Stimulated activated CD8-positive, alpha-beta memory T cell treated with anti-CD3 and anti-CD28 coated beads, Interleukin-4, amount 100 ng/mL, for 1 hour (primary cell): ENCODE measurements around the gene CRY2.
"Not testable (repeated sequence)": the region's sequence is repeated elsewhere in the genome, so short reads cannot be mapped to it uniquely, and the experiment has no call there.

Source experiments
- DNase-seq, 2 donors: peaks; one replicate each; pipeline ENCODE4 v3.0.0-alpha.2; 2020; ENCODE audit warnings: low read depth in 2 of 2, low spot score in 1 of 2

Gene CRY2

DNA sequence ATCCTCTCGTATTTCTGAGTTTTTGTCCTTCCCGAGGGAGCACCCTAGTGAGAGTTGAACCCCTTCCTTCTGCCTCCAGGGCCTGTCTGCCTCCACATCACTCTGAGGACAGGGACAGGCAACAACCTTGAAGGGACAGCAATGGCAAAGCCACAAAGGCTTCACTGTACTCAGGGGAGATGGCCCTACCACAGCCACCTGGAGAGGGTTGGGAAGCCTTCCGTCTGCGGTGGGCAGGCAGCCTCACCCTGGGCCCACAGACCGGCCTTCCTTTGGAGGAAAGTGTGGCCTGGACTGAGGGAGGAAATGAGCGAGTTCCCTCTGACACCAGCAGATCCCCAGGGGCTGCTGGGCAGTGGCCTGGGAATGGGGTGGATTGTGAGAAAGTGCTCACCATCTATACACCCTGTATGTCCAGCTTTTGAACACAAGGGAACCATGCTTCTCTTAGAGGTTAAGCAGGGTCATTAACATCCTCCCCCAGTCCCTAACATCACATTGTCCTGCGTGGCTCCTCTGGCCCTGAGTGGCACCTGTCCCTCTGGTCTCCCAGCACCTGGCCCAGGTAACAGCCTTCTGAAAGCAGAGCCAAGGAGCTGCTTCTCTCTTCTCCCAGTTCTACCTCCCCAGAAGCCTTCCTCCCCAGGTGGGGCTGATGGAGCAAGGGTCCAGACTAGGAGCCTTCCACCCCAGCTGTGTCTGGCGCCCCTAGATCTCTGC is 35.5 kb upstream of the CRY2 start:
- DNase-seq: no peak

DNA sequence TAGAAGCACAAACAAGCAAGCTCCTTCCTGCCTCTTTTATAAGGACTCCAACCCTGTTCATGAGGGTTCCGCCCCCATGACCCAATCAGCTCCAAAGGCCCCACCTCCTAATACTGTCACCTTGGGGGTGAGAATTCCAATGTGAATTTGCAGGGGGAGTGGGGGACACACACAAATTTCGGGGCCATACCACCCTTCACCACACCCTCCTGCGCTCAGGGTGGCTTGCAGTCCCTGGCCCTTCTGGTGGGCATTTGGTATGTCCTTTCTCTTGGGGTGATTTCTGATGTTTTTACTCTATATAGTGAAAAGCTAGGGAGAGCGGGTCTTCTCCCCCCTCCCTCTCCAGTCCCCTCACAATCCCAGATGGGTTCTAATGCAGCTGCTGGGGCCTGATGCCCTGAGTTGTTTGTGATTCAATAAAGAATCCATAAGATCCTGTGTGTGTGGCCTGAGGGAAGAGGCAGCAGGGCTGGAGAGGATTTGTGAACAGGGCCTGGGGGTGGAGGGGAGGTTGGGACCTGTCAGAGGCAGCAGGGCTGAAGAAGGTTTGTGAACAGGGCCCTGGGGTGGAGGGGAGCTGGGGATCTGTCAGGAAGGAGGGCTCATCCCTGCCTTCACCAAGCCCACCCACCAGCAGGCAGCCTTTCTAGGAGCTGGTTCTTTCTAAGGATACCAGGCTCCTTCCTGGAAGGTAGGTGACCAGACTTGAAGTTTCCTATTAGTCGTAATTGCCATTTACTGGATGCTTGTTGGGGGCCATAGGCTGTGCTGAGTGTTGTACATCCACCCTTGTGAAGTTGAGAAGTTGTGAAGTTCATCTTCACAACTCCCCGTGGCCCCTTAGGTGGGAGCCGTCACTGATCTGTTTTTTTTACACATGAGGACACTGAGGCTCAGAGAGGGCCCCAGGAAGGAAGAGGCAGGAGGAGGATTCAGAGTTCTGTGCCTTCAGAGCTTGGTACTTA is 34.4 kb upstream of the CRY2 start:
- DNase-seq: no peak

DNA sequence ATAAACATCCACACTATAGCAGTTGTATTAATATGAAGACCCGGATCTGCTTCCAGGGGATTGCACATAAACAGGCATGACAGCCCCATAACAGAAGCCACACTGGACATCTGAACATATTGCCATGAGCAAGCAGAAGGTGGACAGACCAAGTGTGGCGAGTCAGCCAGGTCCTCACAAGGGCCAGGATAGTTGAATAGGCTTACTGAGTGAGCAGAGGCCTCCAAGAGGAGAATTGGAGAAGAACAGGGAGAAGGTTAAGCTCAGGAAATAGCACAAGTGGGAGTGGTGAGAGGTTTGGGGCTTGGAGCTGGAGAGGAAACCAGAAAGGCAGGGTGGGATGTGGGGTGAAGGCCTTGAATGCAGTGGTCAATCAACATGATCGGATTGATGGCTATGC is 31.5 kb upstream of the CRY2 start:
- DNase-seq: no peak

DNA sequence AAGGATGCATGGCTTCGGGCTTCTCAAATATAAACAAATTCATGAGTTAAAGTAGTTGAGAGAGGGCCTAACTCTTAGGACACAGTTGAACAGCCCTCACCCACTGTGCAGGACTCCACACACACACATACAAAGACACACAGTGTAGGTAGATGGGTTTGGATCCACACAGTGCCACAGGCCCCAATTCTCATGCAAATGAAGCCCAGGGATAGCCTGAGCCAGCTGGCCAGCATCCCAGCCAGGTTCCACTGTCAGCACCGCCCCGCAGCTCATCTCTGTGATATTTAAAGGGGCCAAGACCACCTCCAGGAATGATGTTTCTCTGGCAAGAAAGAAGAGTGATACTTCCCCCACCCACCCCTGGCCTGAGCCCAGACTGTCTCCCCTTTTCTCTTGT is 30.7 kb upstream of the CRY2 start:
- no peak for DNase-seq

DNA sequence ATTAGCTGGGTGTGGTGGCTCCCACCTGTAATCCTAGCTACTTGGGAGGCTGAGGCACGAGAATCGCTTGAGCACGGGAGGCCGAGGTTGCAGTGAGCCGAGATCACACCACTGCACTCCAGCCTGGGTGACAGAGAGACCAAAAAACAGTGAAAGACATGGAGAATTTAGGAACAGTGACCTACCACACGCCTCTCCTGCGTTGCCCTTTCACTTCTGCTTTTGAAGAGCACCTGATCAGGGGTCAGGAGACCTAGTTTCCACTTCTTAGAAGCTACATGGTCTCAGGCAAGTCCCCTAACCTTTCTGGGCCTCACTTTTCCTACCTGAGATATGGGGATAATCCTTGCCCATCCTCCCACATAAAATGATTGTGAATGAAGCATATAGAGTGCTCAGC is 30.1 kb upstream of the CRY2 start:
- no peak for DNase-seq

DNA sequence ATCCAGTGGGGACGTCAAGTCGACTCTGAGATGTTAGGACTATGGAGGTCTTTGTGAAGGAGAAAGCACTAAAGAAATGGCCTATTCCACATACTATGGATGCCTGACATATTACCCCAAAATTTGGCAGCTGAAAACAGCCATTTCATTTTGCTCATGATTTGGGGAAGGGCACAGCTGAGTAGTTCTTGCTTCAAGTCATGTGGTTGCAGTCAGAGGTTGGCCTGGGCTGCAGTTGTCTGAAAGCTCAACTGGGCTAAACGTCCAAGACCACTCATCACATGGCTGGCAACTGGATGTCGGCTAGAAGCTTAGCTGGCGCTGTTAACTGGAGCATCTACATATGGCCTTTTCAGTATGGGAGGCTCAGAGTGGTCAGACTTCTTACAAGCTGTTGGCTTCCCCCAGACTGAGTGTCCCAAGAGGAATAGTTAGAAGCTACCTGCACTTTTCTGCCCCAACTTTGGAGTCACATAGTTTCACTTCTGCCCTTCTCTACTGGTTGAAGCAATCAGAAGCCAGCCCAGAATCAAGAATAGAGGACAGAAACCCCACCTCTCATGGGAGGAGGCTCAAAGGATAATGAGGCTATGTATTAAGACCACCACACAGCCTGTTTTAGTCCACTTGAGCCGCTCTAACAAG is 28.2 kb upstream of the CRY2 start:
- DNase-seq: no peak

DNA sequence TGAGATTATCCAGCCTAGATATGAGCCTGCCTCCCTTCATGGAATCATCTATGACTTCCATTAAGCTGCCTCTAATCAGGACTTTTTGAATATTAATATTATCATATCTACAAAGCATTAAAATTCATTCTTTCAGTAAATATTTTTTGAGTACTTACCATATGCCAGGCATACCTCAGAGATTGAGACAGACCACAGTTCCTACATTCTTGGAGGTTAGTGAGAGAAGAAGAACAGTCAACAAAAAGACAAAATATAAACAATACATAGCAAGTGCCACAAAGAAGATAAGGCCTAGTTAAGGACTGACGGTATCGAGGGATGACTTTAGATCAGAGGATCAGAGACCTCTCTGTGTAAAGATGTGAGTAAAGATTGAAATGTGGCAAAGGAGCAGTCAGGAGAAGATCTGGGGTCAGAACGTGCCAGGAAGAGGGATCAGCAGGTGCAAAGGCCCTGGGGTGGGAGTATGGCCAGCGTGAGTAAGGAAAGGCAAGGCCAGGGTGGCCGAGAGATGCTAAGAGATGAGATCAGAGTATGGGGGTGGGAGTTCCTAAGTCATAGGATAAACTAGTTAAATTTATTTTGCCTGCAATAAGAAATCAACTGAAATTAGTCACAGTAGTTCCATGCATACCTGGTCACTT is 26.9 kb upstream of the CRY2 start:
- no peak for DNase-seq

DNA sequence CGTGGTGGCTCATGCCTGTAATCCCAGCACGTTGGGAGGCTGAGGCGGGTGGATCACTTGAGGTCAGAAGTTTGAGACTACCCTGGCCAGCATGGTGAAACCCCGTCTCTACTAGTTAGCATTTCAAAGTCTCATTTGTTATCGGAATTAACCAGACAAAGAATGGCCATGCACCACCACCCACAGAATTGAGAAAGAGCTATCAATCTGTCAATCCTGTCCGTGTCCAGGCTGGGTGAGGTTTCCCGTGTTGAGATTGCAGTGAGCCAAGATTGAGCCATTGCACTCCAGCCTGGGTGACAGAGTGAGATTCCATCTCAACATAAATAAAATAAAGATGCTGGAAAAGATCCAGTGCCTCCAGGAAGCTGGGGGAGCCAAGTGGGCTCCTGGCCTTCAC is 20.8 kb upstream of the CRY2 start:
- not testable (repeated sequence) for DNase-seq

DNA sequence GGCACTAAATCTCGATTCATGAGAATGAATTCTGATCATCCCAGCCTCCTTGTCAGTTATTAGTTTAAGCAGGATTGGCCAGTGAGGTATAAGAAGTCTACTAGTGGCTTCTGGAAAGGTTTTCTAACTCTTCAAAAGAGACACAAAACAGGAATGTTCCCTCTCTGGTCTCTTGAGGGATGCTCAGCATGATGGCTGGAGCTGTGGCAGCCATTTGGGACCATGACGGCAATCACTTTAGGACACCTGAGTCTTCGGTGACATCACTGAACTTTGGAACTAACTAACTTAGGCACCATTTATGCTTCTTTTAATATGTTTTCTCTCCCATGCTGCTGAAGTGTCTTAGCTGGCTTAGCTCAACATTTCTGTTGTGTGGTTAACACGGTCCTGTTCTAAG is 20.2 kb upstream of the CRY2 start:
- no peak for DNase-seq

DNA sequence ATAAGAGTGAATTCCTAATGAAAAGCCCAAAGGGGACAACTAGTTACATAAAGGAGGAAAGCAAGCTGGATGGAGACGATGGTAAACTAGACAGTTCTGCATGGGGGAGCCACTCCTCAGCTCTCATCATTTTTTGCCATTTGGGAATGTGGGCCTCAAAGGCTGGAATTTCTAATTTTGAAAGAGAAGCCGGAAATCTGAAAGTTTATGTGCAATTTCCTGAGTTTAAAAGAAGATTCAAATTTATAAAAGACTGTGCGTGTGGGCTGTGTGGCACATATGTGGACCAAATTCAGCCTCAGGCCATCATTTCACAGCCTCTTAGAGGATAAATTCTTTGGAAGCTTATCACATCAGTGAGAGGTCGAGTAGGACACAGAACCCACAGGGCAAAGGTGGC is 18.3 kb upstream of the CRY2 start:
- DNase-seq: no peak

DNA sequence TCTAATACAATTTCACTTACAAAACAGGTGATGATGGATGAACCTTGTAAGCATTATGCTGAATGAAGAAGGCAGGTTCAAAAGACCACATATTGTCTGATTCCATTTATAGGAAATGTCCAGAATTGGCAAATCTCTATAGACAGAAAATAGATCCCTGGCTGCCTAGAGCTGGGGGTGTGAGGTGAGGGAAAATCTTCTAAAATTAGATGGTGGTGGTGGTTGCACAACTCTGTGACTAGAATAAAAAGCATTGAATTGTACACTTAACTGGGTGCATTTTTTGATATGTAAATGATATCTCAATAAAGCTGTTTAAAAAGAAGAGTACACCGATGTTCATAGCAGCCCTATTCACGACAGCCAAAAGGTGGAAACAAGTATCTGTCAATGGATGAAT is 16.7 kb upstream of the CRY2 start:
- no peak for DNase-seq

DNA sequence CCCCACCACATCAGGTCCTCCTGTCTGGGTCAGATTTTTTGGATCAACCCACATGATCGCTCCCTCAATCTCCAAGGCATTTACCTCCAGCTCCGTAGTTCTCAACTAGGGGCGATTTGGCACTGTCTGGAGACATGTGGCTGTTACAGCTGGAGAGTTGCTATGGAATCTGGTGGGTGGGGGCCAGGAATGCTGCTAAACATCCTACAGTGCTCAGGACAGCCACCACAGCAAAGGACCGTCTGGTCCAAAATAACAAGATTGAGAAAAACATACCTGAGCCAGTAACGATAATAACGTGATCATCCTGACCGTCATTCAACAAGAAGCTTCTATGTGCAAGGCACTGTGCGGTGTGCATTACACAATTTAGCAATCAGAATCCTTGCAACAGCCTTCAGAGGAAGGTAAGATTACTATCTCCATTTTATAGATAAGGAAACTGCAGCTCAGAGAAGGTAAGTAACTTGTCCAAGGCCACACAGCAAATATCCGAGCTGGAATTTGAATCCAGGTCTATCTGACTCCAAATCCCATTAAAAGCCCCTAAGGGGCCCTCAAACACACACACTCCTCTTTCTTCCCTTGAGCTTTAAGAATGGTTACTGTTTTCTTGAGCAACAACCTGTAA is 14.3 kb upstream of the CRY2 start:
- no peak for DNase-seq

DNA sequence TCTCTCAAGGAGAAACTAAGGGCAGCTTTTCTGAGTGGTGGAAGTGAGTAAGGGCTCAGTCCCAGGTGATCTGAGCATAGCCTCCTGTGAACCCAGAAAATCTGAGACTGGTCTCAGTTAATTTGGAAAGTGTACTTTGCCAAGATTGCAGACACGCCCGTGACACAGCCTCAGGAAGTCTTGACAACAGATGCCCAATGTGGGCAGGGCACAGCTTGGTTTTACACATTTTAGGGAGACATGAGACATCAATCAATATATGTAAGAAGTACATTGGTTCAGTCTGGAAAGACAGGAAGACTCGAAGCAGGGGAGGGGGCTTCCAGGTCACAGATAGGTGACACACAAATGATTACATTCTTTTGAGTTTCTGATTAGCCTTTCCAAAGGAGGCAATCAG is 13.5 kb upstream of the CRY2 start:
- no peak for DNase-seq

DNA sequence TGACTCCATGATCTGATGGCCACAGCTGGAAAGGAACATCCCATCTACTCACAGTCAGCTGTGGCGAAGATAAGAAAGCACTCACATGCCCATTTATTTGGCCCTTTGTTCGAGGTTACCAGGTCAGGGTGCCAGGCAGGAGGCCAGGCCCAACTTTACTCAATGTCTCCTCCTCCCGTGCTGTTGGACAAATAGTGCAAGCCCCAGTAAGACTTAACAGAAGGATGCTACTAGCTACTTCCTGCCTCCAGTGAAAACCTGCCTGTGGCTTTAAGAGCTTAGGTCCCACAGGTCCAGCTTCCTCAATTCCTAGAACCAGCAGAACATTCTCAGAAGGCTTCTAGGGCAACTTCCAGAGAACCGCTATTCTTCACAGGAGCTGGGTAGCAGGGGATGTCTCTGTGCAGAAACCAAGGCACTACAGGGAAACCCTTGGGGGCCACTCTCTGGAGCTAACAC is 12.9 kb upstream of the CRY2 start:
- no peak for DNase-seq

DNA sequence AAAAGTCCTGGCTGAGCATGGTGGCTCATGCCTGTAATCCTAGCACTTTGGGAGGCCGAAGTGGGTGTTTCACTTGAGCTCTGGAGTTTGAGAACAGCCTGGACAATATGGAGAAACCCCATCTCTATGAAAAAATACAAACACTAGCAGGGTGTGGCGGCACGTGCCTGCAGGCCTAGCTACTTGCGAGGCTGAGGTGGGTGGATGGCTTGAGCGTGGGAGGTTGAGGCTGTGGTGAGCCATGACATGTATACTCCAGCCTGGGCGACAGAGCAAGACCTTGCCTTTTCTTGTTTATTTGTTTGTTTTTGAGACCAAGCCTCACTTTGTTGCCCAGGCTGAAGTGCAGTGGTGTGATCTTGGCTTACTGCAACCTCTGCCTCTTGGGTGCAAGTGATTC is 8.1 kb upstream of the CRY2 start:
- DNase-seq: no peak

DNA sequence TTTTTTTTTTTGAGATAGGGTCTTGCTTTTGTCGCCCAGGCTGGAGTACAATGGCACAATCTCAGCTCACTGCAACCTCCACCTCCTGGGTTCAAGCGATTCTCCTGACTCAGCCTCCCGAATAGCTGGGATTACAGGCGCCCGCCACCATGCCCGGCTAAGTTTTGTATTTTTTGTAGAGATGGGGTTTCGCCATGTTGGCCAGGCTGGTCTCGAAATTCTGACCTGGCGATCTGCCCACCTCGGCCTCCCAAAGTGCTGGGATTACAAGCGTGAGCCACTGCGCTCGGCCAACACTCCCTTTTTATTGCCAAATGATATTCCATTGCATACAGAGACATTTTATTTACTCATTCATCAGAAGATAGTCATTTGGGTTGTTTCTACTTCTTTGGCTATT is 7.0 kb upstream of the CRY2 start:
- DNase-seq: not testable (repeated sequence)

DNA sequence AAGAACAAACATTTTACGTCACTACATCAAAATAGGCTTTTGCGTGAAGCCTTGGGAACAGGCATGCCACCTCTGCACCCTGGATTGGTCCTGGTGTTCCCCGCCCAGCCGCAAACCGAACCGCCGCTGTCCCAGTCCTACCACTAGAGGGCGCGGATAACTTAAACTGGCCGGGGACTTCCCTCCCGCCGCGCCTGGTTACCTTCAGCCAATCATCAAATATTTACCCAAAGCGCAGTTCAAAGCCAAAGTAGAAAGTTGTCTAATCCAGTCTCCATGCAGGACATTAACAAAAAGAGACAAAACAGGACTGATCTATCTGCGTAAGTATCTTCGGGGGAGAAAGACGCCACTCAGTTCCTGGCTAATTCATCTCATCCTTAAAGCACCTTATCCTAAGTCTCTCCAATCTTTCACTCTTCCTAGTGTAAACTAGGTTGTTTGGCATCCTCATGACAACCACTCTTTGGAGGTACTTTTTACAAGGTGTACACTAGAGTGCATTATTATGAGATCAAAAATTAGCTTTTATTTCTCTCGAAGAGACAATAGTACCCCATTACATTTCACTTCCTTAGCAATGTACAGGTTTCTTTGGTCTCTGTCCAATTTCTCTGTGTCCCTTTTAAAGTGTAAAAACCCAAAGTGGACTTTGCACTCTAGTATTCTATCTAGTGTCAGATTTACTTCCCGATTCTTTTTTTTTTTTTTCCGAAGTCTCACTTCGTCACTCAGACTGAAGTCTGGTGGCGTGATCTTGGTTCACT is 3.9 kb upstream of the CRY2 start:
- peak; percentile 74 to 76 for DNase-seq

DNA sequence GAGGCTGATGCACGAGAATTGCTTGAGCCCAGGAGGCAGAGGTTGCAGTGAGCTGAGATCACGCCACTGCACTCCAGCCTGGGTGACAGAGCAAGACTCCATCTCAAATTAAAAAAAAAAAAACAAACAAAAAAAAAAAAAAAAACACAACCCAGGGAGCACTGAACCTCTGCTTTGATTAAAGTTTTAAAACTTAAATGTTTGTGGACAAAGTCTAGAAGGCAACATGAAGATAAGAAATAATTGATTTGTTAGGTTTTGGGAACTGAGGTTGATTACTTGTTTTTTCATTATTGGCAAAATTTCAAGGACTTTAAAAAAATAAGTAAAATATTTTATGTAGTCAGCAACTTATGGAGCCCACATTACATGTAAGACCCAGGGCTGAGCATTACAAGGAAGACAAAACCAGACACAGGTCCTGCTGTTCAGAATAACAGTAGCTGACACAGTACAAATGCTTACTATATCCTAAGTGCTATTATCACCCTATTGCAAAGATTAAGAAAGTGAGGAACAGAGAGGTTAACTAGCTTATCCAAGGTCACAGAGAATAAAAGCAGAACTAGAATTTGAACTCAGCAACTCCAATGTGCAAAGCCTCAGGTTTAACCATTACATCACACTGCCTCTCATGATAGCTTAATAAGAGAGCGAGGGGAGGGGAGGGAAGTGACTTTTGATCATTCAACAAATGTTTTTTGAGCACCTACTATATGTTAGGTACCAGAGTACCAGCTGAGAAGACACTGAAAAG is 2.3 kb upstream of the CRY2 start:
- no peak for DNase-seq

DNA sequence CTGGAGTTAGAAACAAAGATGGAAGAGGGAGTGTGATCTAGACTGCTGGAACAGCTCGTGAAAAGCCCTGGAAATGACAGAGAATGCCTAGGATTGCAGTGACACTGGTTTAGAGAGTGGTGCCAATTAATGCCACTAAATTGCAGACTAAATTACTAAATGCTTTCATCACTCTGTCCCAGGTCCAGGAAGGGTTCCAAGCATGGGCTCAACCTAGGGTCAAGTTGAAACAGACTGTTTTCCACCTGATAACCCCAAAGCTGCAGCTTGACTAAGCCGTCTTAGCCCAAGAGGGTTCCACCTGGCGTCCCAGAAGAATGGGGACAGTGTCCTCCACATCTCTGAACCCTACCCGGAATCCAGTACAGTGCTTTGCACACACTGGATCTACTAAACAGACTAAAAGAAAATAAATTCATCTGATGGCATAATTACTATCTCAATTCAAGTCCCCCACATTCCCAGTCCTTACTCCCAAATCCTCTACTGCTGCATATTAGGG is 1.1 kb upstream of the CRY2 start:
- no peak for DNase-seq
